Mesenchymal stem cell (in vitro differentiated cells and primary cell): ENCODE data around the gene TENM4.

ENCODE experiments used
- DNase-seq: peaks from one replicate; pipeline ENCODE4 v3.0.0-alpha.2; 2013
- H2AFZ ChIP-seq: one replicate; pipeline ENCODE4 v1.6.1; 2013; ENCODE audit warnings: low read depth, mild to moderate bottlenecking, control low read depth, inconsistent platforms, low read length, moderate library complexity
- H2AK5ac ChIP-seq: 2 replicates; pipeline ENCODE4 v1.6.1; 2013; ENCODE audit warnings: low read length, moderate library complexity, mild to moderate bottlenecking, inconsistent platforms; ENCODE audit not compliant: severe bottlenecking
- H2BK120ac ChIP-seq: one replicate; pipeline ENCODE4 v1.6.1; 2013; ENCODE audit warnings: low read depth, mild to moderate bottlenecking, inconsistent platforms, low read length, moderate library complexity
- H2BK12ac ChIP-seq, 2 experiments: one replicate each; pipeline ENCODE4 v1.6.1; 2013; ENCODE audit warnings: inconsistent platforms in 2 of 2, low read length in 2 of 2, mild to moderate bottlenecking in 2 of 2, moderate library complexity in 2 of 2, control low read depth in 1 of 2
- H2BK15ac ChIP-seq: one replicate; pipeline ENCODE4 v1.6.1; 2013; ENCODE audit warnings: mild to moderate bottlenecking, low read depth, inconsistent platforms; ENCODE audit not compliant: poor library complexity, severe bottlenecking
- H2BK5ac ChIP-seq: 2 replicates; pipeline ENCODE4 v1.6.1; 2013; ENCODE audit warnings: low read depth, mild to moderate bottlenecking, low read length, control low read depth, inconsistent platforms; ENCODE audit not compliant: poor library complexity, severe bottlenecking
- H3K14ac ChIP-seq, 2 experiments: one replicate each; pipeline ENCODE4 v1.6.1; 2013; ENCODE audit warnings: inconsistent platforms in 2 of 2, low read length in 2 of 2, control low read depth in 1 of 2, mild to moderate bottlenecking in 1 of 2, moderate library complexity in 1 of 2
- H3K18ac ChIP-seq, 2 experiments: one replicate each; pipeline ENCODE4 v1.6.1; 2013; ENCODE audit warnings: inconsistent platforms in 2 of 2, low read length in 2 of 2, control low read depth in 1 of 2, low read depth in 1 of 2, mild to moderate bottlenecking in 1 of 2
- H3K23ac ChIP-seq, 2 experiments: one replicate each; pipeline ENCODE4 v1.6.1; 2013; ENCODE audit warnings: inconsistent platforms in 2 of 2, low read length in 2 of 2, mild to moderate bottlenecking in 2 of 2, moderate library complexity in 2 of 2, control low read depth in 1 of 2
- H3K27ac ChIP-seq: 2 replicates; pipeline ENCODE4 v1.5.1; 2013; ENCODE audit warnings: mild to moderate bottlenecking, moderate library complexity, low read length, control low read depth, inconsistent platforms; ENCODE audit not compliant: poor library complexity, severe bottlenecking
- H3K27me3 ChIP-seq, 2 experiments: 2 replicates each; pipeline versions ENCODE4 v1.6.1 to v1.7.0; 2013; ENCODE audit warnings: low read length in 2 of 2, mild to moderate bottlenecking in 2 of 2, moderate library complexity in 2 of 2, control low read depth in 1 of 2, inconsistent platforms in 1 of 2; ENCODE audit not compliant: control insufficient read depth in 1 of 2, insufficient read depth in 1 of 2
- H3K36me3 ChIP-seq, 2 experiments: 2 replicates each; pipeline versions ENCODE4 v1.6.1 to v1.7.0; 2013; ENCODE audit warnings: low read length in 2 of 2, control low read depth in 1 of 2, inconsistent platforms in 1 of 2, low read depth in 1 of 2, mild to moderate bottlenecking in 1 of 2; ENCODE audit not compliant: insufficient read depth in 2 of 2, control insufficient read depth in 1 of 2
- H3K4ac ChIP-seq, 2 experiments: one replicate each; pipeline ENCODE4 v1.6.1; 2013; ENCODE audit warnings: inconsistent platforms in 2 of 2, low read length in 2 of 2, mild to moderate bottlenecking in 2 of 2, moderate library complexity in 2 of 2, control low read depth in 1 of 2, low read depth in 1 of 2
- H3K4me1 ChIP-seq: 2 replicates; pipeline ENCODE4 v1.6.1; 2013; ENCODE audit warnings: low read depth, low read length, control low read depth; ENCODE audit not compliant: control insufficient read depth, insufficient read depth
- H3K4me2 ChIP-seq: 2 replicates; pipeline ENCODE4 v1.6.1; 2013; ENCODE audit warnings: low read length, mild to moderate bottlenecking, inconsistent platforms; ENCODE audit not compliant: poor library complexity, severe bottlenecking
- H3K4me3 ChIP-seq, 2 experiments: 2 replicates each; pipeline versions ENCODE4 v1.5.1 to v1.7.0; 2013; ENCODE audit warnings: low read length in 2 of 2, mild to moderate bottlenecking in 2 of 2, control low read depth in 1 of 2, low read depth in 1 of 2; ENCODE audit not compliant: insufficient read depth in 1 of 2
- H3K79me1 ChIP-seq: replicated peaks from 2 replicates; pipeline ENCODE4 v1.6.1; 2013; ENCODE audit warnings: mild to moderate bottlenecking, control low read depth, low read length, inconsistent platforms; ENCODE audit not compliant: poor library complexity, severe bottlenecking
- H3K9ac ChIP-seq: 2 replicates; pipeline ENCODE4 v1.7.0; 2013; ENCODE audit warnings: mild to moderate bottlenecking, low read length, moderate library complexity
- H3K9me3 ChIP-seq: 2 replicates; pipeline ENCODE4 v1.7.0; 2013; ENCODE audit warnings: mild to moderate bottlenecking, low read length; ENCODE audit not compliant: control insufficient read depth
- H4K8ac ChIP-seq: one replicate; pipeline ENCODE4 v1.6.1; 2013; ENCODE audit warnings: inconsistent platforms, mild to moderate bottlenecking, low read length, moderate library complexity
- H4K91ac ChIP-seq: one replicate; pipeline ENCODE4 v1.6.1; 2013; ENCODE audit warnings: mild to moderate bottlenecking, low read length, inconsistent platforms
- WGBS: methylation state at CpG from one replicate; pipeline ENCODE4 v1.1.7; 2013; ENCODE audit warnings: mixed read lengths; 5-methylcytosine and 5-hydroxymethylcytosine counted together

Gene TENM4

GRCh38 chr11:78710417-78710816 is 730.4 kb downstream of the TENM4 start:
- H4K8ac ChIP-seq = no peak overlapping the region
- H4K91ac ChIP-seq = no peak overlapping the region
- no peak overlapping the region for H3K23ac ChIP-seq
- H2BK5ac ChIP-seq = no peak overlapping the region
- H2AK5ac ChIP-seq = no peak overlapping the region
- no peak overlapping the region for H3K27ac ChIP-seq
- no peak overlapping the region for H3K14ac ChIP-seq
- no peak overlapping the region for H3K9ac ChIP-seq
- no peak overlapping the region for H3K4me2 ChIP-seq
- H2BK120ac ChIP-seq = no peak overlapping the region
- WGBS = 83% methylated on average over 3 of the region's 4 CpGs
- H3K18ac ChIP-seq = no peak overlapping the region
- no peaks in the 10 kb centered on the region for H3K27me3 ChIP-seq
- no peaks in the 10 kb centered on the region for H3K79me1 ChIP-seq
- no peak overlapping the region for H3K4ac ChIP-seq
- no peak overlapping the region for H3K4me3 ChIP-seq
- DNase-seq = no peak
- H3K9me3 ChIP-seq = no peaks in the 10 kb centered on the region
- no peak overlapping the region for H2BK15ac ChIP-seq
- peaks cover 6% of the 10 kb centered on the region for H3K4me1 ChIP-seq
- no peak overlapping the region for H2AFZ ChIP-seq
- H2BK12ac ChIP-seq = no peak overlapping the region
- peaks cover 0 to 24% of the 10 kb centered on the region in 2 experiments for H3K36me3 ChIP-seq

DNA sequence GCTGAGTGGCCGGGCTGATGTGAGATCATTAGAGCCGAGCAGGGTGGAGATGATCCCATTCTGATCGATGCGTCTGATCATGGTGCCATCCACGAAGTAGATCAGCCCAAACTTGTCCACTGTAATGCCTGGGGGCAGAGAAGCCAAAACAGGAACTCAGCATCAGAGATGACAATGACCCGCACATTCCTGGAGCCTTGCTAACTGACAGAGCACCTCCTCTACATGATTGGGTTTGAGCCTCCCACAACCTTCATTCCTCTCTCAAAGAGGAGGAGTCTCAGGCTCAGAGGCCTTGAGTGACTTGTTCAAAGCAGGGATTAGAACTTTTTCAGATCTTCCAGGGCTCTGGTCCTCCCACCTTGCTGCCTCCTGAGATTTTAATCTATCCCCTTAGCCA is 732.4 kb downstream of the TENM4 start:
- Histone ChIP-seq H4K8ac (no peak overlapping the region), H2BK120ac (no peak overlapping the region), H2AK5ac (no peak overlapping the region), H3K18ac (no peak overlapping the region), H2BK12ac (no peak overlapping the region), H3K23ac (no peak overlapping the region), H2BK15ac (no peak overlapping the region), H3K4me3 (no peak overlapping the region), H3K9ac (no peak overlapping the region), H3K14ac (no peak overlapping the region), H3K9me3 (no peaks in the 10 kb centered on the region), H3K4me2 (no peak overlapping the region), H2BK5ac (no peak overlapping the region), H3K36me3 (peaks cover 0 to 29% of the 10 kb centered on the region in 2 experiments), H2AFZ (no peak overlapping the region), H3K79me1 (no peaks in the 10 kb centered on the region), H3K27ac (no peak overlapping the region), H4K91ac (no peak overlapping the region), H3K4me1 (peaks cover 2% of the 10 kb centered on the region), H3K27me3 (no peaks in the 10 kb centered on the region), H3K4ac (no peak overlapping the region)
- WGBS = 95% methylated on average over 6 of the region's 6 CpGs
- no peak for DNase-seq

DNA sequence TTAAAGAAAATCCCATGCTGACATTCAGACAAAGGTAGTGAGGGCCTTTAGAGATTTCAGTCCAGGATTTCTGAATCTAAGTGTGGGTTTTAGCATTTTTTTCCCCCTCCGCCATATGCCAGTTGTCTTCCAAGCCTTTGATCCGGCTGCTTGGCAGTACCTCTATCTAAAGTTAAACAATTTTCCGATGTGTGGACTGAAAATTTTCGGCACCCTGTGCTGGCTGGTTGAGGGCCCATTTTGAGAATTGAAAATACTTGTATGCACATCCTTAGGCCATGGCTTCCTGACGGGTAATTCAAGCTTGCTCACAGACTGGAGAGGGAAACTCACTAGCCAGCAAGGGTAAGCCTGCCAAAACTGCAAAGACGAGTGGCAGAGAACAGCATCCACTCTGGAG is 734.3 kb downstream of the TENM4 start:
- Histone ChIP-seq H4K8ac (no peak overlapping the region), H4K91ac (no peak overlapping the region), H2BK5ac (no peak overlapping the region), H3K9ac (no peak overlapping the region), H2AFZ (no peak overlapping the region), H3K9me3 (no peaks in the 10 kb centered on the region), H3K4ac (no peak overlapping the region), H3K18ac (no peak overlapping the region), H2BK120ac (no peak overlapping the region), H3K14ac (no peak overlapping the region), H3K27ac (no peak overlapping the region), H2AK5ac (no peak overlapping the region), H3K4me2 (no peak overlapping the region), H3K79me1 (no peaks in the 10 kb centered on the region), H3K4me1 (peaks cover 2% of the 10 kb centered on the region), H2BK12ac (no peak overlapping the region), H2BK15ac (no peak overlapping the region), H3K27me3 (no peaks in the 10 kb centered on the region), H3K4me3 (no peak overlapping the region), H3K23ac (no peak overlapping the region), H3K36me3 (peaks cover 0 to 34% of the 10 kb centered on the region in 2 experiments)
- no peak for DNase-seq
- 94% methylated on average over 6 of the region's 6 CpGs for WGBS

DNA sequence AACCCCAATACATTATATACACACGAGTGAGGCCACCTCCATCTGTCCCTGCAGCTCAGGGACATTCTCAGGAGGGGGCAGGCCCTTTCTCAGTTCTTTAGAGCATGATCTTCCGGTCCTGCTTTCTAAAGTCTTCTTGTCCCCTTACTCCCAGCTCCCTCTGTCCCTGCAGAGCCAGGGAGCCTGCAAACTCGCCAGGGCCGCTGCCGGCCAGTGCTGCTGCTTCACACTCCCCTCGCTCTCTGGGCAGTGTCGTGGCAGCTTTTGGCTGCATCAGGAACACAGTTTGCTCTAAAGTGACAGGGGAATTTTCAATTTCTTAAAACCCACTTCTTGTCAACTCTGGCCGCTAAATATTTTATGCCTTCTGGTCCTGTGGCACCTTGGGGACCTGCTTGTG is 736.0 kb downstream of the TENM4 start:
- H3K9me3 ChIP-seq = no peaks in the 10 kb centered on the region
- H3K4me3 ChIP-seq = no peak overlapping the region
- no peak overlapping the region for H3K14ac ChIP-seq
- peaks cover 0 to 41% of the 10 kb centered on the region in 2 experiments for H3K36me3 ChIP-seq
- no peak overlapping the region for H3K18ac ChIP-seq
- no peaks in the 10 kb centered on the region for H3K79me1 ChIP-seq
- no peak overlapping the region for H2BK5ac ChIP-seq
- H2AK5ac ChIP-seq = no peak overlapping the region
- 85% methylated on average over 8 of the region's 8 CpGs for WGBS
- no peak overlapping the region for H2AFZ ChIP-seq
- no peak overlapping the region for H4K8ac ChIP-seq
- peaks cover 2% of the 10 kb centered on the region for H3K4me1 ChIP-seq
- H4K91ac ChIP-seq = no peak overlapping the region
- no peak overlapping the region for H2BK12ac ChIP-seq
- no peak overlapping the region for H3K9ac ChIP-seq
- H2BK15ac ChIP-seq = no peak overlapping the region
- no peak overlapping the region for H3K27ac ChIP-seq
- H3K4ac ChIP-seq = no peak overlapping the region
- H2BK120ac ChIP-seq = no peak overlapping the region
- no peaks in the 10 kb centered on the region for H3K27me3 ChIP-seq
- no peak for DNase-seq
- H3K23ac ChIP-seq = no peak overlapping the region
- no peak overlapping the region for H3K4me2 ChIP-seq
